Effector CD8-positive, alpha-beta T cell (primary cell): Measurements from ENCODE around the gene RNF208.
A peak's percentile ranks its signal among the peaks of the same experiment; 100 is the strongest.

Experiments used
- DNase-seq: peaks from one replicate; lab custom pipeline; 2025; lab: John Stamatoyannopoulos, UW

Gene RNF208

GRCh38 chr9:137227853-137228505, 5.9 kb upstream of the RNF208 start:
- DNase-seq: no peak

GRCh38 chr9:137227054-137227852, 5.2 kb upstream of the RNF208 start, which contains the start of gene RNF224:
Gene RNF224 (plus strand): TSS chr9:137227502. CDS start chr9:137228336, 834 bp downstream.
- DNase-seq: peak; percentile 74

GRCh38 chr9:137226338-137227053, 4.5 kb upstream of the RNF208 start:
- DNase-seq: no peak

GRCh38 chr9:137225699-137226331, 3.8 kb upstream of the RNF208 start:
- DNase-seq: no peak

GRCh38 chr9:137224830-137225694, 3.0 kb upstream of the RNF208 start, which contains the start of gene CYSRT1:
Gene CYSRT1 (plus strand): TSS chr9:137225174. CDS start chr9:137225622, 448 bp downstream.
- no peak for DNase-seq

- peak; percentile 99 for DNase-seq
These were observed 1.3 kb upstream of the RNF208 start for GRCh38 chr9:137223078-137223970.

GRCh38 chr9:137221506-137222111, 431 bp downstream of the RNF208 start:
- no peak for DNase-seq

GRCh38 chr9:137221095-137221505, 940 bp downstream of the RNF208 start:
- DNase-seq: no peak

GRCh38 chr9:137220317-137221094, 1.5 kb downstream of the RNF208 start:
- DNase-seq: no peak

- no peak for DNase-seq
These were observed 2.2 kb downstream of the RNF208 start for GRCh38 chr9:137219757-137220316.

- DNase-seq: no peak
These were observed 3.2 kb downstream of the RNF208 start for GRCh38 chr9:137218754-137219271.

- no peak for DNase-seq
These were observed 3.8 kb downstream of the RNF208 start for GRCh38 chr9:137218212-137218753.

GRCh38 chr9:137217276-137218211, 4.5 kb downstream of the RNF208 start:
- no peak for DNase-seq

- DNase-seq: no peak
These were observed 5.7 kb downstream of the RNF208 start for GRCh38 chr9:137216188-137216965.

GRCh38 chr9:137215196-137215986, 6.6 kb downstream of the RNF208 start:
- DNase-seq: no peak
